IPS-18c (cell line): Measurements from ENCODE around the gene ULK1.
A peak's percentile ranks its signal among the peaks of the same experiment; 100 is the strongest.

Experiments
- H3K4me3 ChIP-seq: 2 replicates; pipeline ENCODE4 v1.7.0; 2013; ENCODE audit warnings: low read depth, mild to moderate bottlenecking, low read length, moderate library complexity; ENCODE audit not compliant: insufficient read depth
- H3K9me3 ChIP-seq: one replicate; pipeline ENCODE4 v1.6.1; 2013; ENCODE audit warnings: mild to moderate bottlenecking, low read length, moderate library complexity; ENCODE audit not compliant: control insufficient read depth, insufficient read depth

ULK1 gene

DNA sequence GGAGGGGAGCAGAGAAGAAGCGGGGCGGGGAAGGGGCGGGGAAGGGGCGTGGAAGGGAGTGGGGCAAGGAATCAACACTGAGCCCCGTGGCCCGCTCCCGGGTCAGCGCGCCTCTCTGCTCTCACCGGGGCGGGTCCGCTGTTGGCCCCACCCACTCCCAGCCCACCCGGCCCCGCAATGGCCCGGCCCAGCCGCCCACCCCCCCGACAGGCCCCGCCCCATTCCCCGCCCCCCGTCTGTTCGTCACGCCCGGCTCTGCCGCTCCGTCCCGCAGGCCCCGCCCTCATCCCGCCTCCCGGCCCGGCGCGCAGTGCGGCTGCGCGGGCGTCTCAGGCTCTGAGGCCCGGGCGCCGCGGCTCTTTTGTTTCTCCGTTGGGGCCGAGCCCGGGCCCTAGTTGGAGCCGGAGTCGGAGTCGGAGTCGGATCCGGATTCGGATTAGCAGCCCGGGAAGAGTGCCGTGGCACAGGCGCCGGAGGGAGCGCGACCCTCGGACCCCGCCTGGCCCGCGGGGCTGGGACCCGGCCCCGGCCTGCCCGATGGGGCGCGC is at the start of gene ULK1:
TSS of gene ULK1 (plus strand) at position 310 of the 548 bp plus-strand sequence. CDS start 380 bp downstream, outside the sequence.
- Histone ChIP-seq H3K4me3 (peak within 1 kb of the TSS; percentile 71), H3K9me3 (no peaks in the 10 kb centered on the region)

DNA sequence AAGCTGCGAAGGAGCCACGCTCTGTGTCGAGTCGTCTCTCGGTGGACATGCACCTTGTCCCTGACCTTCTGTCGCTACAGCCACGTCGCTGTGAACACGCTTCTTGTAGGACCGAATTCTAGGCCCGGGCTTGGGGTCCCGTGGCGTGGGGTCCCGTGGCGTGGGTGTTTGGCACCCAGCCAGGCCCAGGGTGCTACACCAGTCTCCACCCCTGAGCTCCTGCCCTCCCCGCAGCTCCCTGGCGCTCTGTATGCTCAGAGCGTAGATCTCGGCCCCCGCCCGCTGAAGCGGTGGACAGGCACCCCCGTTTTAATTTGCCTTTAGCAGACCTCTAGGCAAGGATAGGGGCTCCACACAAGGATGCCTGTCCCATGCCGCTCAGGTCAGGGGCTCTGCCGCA is 49.8 kb upstream of the ULK1 start:
- Histone ChIP-seq H3K4me3 (no peak overlapping the region), H3K9me3 (no peaks in the 10 kb centered on the region)

DNA sequence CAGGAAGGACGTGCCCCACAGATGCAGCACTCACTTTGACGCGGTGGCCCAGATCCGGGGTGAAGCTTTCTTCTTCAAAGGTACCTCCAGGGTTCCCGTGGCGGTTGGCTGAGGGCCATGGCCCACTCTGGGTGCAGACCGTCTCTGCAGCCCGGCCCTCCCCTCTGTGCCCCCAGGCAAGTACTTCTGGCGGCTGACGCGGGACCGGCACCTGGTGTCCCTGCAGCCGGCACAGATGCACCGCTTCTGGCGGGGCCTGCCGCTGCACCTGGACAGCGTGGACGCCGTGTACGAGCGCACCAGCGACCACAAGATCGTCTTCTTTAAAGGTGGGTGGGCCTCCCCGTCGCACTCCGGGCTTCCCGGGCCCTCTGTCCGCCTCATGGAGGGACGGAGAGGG is 49.3 kb upstream of the ULK1 start:
- no peaks in the 10 kb centered on the region for H3K9me3 ChIP-seq
- no peak overlapping the region for H3K4me3 ChIP-seq

DNA sequence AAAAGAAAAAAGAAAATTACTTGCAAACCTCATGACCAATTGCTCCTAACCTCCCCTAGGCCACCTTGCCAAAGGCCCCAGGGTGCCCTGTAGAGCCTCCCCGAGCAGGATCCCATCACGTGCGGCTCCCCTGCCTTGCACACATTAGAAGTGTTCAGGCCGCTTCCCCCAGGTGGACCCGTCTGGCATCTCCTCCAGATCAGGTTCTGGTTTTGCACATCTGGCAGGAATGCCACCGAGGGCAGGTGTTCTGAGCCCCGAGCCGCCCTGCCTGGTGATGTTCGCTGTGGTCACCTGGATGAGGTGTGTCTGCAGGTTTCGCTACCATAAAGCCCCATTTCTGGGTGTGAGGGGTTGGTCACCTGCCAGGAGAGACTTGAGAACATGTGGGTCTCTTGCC is 47.0 kb upstream of the ULK1 start:
- Histone ChIP-seq H3K9me3 (no peaks in the 10 kb centered on the region), H3K4me3 (no peak overlapping the region)

DNA sequence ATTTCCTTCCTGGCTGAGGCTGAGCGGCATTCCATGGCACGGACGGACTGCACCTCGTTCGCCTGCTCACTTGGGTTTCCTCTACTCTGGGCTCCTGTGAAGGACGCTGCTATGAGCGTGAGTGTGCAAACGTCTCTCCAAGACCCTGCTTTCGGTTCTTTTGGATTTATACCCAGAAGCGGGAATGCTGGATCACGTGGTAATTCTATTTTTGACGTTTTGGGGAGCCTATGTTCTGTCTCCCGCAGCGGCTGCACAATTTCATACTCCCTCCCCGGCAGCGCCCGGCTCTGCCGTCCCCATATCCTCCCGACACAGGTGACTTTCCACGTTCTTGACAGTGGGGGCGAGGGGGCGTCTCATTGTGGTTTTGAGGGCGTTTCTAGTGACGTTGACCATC is 45.7 kb upstream of the ULK1 start:
- H3K9me3 ChIP-seq, result no peaks in the 10 kb centered on the region
- no peak overlapping the region for H3K4me3 ChIP-seq

DNA sequence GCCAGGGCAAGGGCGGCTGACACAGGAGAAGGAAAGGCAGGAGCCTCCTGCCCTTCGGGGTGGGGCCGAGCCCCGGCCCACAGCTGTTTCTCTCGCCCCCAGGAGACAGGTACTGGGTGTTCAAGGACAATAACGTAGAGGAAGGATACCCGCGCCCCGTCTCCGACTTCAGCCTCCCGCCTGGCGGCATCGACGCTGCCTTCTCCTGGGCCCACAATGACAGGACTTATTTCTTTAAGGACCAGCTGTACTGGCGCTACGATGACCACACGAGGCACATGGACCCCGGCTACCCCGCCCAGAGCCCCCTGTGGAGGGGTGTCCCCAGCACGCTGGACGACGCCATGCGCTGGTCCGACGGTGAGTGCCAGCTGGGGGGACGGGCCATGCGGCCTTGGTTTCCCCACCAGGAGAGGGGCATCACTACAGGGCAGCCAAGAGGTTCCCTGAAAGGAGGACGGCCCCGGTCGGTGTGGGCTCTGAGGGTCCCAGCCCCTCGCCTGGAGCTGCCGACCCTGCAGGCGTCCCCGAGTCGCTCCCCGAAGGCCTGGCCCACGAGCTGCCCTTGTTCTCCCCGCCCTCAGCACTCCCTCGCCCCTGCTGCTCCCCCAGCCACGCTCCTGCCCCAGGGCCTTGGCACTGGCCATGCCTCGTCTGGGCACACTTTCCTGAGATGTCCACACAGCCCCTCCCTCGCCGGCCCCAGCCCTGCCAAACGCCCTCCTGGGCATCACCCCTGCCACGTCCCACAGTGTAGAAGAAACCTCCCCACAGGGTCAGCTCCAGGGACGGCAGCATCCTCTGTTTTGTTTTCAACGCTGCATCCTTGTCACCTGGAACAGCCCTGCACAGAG is 44.5 kb upstream of the ULK1 start:
- Histone ChIP-seq H3K4me3 (no peak overlapping the region), H3K9me3 (no peaks in the 10 kb centered on the region)

DNA sequence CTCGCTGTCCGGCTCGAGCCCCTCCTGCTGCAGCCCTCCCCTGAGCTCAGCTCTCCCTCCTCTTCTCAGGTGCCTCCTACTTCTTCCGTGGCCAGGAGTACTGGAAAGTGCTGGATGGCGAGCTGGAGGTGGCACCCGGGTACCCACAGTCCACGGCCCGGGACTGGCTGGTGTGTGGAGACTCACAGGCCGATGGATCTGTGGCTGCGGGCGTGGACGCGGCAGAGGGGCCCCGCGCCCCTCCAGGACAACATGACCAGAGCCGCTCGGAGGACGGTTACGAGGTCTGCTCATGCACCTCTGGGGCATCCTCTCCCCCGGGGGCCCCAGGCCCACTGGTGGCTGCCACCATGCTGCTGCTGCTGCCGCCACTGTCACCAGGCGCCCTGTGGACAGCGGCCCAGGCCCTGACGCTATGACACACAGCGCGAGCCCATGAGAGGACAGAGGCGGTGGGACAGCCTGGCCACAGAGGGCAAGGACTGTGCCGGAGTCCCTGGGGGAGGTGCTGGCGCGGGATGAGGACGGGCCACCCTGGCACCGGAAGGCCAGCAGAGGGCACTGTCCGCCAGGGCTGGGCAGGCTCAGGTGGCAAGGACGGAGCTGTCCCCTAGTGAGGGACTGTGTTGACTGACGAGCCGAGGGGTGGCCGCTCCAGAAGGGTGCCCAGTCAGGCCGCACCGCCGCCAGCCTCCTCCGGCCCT is 43.4 kb upstream of the ULK1 start:
- no peak overlapping the region for H3K4me3 ChIP-seq
- no peaks in the 10 kb centered on the region for H3K9me3 ChIP-seq

DNA sequence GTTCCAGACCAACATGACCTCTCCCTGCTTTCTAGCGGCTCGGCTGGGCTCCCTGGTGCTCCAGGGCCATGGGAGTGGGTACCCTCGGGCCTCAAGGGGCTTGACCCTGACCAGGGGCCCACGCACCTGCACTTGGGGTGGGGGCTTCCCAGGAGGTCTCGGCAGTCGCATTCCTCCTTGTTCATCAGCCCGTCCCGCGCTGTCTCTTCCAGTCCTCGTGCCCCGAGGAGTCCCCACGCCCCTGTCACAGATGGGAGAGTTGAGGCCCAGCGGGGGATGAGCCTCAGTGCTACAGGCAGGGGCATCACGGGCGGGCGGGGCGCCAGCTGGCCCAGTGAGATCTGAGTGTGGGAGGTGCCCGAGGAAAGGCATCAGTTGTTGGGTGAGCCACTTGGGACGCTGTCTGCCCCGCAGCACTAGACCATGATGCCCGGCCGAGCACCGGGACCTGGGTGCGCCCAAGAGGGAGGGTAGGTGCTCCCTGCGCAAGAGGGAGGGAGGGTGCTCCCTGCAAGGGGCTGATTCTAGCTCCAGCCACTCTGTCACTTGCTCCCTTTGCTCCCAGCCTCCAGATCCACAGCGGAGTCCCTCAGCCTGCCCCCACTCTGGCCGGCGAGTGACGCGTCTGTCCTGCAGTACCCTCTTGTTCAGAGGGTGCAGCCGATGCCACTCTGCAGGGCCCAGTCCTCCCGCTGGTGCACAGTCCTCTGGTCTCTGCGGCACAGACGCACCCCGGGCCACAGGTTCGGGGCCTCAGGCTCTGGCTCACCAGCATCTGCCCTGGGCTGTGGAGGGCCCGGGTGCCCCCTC is 42.5 kb upstream of the ULK1 start:
- H3K4me3 ChIP-seq, result no peak overlapping the region
- no peaks in the 10 kb centered on the region for H3K9me3 ChIP-seq

DNA sequence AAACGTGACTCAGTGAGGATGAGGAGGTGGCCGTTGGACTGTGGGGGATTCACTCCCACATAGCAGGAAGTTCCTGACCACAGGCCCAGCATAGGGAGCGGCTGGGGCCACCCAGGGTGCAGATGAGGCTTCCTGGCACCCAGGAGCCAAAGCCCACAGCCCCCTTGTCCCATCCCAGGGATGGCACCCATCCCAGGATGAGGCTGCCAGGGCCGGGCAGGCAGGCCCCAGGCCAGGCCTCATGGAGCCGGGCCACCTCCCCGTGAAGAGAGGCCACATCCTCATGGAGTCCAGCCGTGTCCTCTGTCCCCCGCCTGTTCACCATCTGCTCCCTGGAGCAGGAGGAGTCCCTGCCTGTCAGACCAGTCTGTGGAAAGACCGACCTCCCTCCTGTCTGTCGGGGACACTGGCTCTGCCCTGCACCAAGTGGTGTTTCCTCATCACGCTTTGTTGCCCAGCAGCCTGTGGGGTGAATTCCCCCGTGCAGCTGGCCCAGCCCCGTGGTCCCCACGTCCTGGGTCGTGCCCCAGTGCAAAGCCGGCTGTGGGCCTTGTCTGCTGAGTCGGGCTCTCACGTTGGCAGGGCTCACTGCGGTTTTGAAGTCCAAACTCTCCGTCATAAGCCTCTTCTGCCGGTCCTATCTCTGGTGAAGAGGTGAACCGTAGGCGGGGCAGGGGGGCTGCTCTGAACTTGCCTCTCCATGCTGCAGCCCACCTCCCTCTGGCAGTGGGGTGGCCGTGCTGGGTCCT is 41.7 kb upstream of the ULK1 start:
- Histone ChIP-seq H3K4me3 (no peak overlapping the region), H3K9me3 (no peaks in the 10 kb centered on the region)

DNA sequence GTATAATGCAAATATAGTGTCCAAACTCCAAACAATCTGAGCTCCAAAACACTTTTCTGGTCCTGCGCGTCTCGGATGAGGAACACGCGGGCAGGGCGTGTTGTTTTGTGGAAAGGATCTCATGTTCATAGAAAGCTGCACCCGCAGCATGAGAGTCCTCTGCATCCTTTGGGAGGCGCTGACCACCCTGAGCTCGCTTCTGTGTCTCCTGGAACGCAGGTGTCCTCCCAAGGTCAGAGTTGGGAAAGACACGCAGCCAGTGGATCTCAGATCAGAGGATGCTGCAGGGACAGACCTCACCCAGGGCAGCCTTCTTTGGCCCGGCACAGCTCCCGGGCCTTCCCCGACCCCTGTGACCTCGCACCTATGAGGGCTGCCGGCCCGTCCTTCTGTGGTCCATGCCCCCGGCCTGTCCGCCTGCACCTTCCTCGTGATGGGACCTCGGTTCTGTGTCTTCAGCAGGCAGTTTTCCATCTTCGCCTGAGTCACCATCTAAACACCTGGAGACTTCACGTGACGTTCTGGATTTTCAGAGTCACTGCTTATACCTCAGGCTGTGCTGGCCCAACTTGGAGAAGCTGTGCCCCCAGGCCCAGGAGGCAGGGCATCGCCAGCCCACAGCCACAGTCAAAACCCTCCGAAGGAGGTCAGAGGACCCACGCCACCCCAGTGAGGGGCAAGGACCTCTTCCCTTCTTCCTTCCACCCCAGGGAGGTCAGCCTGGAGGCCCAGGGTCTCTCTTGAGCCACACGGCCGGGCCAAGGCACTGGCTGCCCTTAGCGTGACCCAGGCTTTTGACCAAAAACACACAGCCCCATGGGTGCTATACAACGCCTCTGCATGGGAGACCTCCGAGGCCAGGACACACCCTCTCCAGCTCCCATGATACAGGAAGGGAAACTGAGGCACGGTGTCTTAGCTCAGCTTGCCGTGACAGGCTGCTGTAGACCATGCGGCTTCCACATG is 40.3 kb upstream of the ULK1 start:
- Histone ChIP-seq H3K9me3 (no peaks in the 10 kb centered on the region), H3K4me3 (no peak overlapping the region)

DNA sequence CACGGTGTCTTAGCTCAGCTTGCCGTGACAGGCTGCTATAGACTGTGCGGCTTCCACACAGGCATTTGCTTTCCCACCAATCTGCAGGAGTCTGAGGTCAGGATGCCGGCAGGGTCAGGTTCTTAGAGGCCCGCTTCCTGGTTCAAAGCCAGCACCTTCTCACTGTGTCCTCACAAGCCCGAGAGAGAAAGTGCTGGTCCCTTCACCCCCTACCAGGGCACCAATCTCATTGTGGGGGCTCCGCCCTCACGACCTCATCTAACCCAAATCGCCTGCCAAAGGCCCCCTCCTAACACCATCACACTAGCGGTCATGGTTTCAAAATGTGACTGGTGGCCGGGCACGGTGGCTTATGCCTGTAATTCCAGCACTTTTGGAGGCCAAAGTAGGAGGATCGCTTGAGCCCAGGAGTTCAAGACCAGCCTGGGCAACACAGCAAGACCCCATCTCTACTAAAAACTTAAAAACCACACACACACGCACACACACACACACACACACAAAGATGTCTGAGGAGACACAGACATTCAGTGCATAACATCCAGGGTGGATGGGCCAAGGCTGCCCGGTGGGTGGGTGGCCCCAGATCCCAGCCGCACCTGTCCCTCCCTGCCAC is 39.5 kb upstream of the ULK1 start:
- no peak overlapping the region for H3K4me3 ChIP-seq
- no peaks in the 10 kb centered on the region for H3K9me3 ChIP-seq

DNA sequence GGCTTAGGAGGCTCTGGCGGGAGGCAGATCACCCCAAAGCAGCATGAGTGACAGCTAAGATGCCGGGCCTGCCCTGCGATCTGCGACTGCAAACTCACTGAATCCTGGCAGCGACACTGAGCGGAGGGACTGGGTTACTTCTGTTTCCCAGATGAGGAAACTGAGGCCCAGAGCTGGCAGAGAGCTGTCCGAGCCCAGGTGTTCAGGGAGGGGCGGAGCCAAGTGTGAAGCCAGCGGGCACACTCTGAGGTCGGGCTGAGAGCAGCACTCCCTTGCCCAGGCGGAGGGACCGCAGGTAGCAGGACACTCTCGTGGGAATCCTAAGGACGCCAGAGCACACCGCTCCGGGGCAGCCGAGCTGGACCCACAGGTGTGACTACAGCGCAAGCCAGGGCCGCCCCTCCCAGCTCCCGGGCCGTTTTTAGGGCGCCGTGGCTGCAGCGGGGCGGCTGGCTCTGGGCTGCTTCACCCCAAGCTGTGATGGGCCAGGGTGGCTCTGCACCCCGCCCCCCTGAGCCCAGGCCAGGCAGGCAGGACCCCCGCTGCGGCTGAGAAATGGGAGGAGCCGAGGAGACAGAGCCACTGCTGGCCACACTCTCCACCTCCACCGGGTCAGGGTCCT is 38.8 kb upstream of the ULK1 start:
- H3K4me3 ChIP-seq, result no peak overlapping the region

DNA sequence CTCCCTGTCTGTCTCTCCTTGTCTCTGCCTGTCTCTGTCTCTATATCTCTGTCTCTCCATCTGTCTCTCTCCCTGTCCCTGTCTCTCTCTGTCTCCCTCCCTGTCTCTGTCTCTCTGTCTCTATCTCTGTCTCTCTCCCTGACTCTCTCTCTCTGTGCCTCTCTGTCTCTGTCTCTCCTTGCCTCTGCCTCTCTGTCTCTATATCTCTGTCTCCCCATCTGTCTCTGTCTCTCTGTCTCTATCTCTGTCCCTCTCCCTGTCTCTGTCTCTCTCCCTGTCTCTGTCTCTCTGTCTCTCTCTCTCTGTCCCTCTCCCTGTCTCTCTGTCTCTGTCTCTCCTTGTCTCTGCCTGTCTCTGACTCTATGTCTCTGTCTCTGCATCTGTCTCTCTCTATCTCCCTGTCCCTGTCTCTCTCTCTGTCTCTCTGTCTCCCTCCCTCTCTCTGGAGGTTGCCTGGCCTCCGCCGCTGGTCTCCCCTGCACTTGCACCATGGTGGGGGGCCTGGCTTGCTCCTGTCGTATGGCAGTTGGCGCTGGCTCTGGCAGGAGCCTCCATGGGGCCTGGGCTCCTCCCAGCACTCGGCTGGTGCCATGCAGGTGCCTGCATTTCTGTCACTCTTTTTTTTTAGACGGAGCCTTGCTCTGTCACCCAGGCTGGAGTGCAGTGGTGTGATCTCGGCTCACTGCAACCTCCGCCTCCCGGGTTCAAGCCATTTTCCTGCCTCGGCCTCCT is 37.9 kb upstream of the ULK1 start:
- no peaks in the 10 kb centered on the region for H3K9me3 ChIP-seq

More for the DNA sequence above, 38.8 kb upstream of the ULK1 start:
- no peaks in the 10 kb centered on the region for H3K9me3 ChIP-seq

DNA sequence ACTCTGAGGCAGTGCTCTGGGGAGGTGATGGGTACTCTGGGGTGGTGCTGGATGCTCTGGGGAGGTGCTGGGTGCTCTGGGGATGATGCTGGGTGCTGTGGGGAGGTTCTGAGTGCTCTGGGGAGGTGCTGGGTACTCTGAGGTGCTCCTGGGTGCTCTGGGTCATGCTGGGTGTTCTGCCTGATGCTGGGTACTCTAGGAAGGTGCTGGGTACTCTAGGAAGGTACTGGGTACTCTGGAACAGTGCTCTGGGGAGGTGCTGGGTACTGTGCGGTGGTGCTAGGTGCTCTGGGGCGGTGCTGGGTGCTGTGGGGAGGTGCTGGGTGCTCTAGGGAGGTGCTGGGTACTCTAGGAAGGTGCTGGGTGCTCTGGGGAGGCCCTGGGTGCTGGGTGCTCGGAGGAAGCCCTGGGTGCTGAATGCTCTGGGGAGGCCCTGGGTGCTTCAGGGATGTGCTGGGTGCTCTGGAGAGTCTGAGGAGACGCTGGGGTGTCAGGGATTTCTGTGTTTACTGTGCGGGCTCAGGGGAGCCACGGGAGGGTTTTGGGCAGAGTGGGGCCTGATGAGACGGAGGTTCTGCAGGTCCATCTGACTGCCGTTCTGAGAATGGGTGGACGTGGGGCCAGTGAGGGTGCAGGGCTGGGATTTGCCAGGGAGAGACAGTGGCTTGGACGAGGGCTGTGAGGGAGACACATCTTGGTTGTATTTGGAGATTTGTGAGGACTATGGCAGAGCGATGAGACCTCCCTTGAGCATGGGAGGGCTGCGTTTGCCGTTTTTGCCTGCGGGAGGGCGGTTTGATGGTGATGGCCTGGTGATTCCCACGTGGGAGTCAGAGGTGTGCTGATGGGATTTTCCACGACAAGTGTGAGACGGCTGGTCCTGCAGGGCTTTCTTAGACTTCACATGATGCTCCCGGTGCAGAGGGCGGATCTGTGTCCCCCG is 36.2 kb upstream of the ULK1 start:
- Histone ChIP-seq H3K9me3 (no peaks in the 10 kb centered on the region), H3K4me3 (no peak overlapping the region)

More for the DNA sequence above, 37.9 kb upstream of the ULK1 start:
- no peak overlapping the region for H3K4me3 ChIP-seq
